Uterus (tissue), 4 donors: ENCODE results near the gene GUCD1. TPM values are rescaled to one million over a fixed set of nuclear protein-coding genes. Genes with fewer than 3 reads are reported as not detected.

Experiments used
- DNase-seq, 2 donors: peaks; one replicate each; pipeline ENCODE4 v3.0.0-alpha.2; 2019 to 2020
- H3K27ac ChIP-seq, 2 donors: fragments of 200-600 bp; sonication (generic); 1 replicate in 1 of 2; 2 replicates in 1 of 2; pipeline ENCODE4 v1.5.1; 2016 to 2018
- H3K27me3 ChIP-seq, 2 donors: fragments of 200-600 bp; sonication (generic); one replicate each; pipeline ENCODE4 v1.5.1; 2018 to 2019; ENCODE audit warnings: control low read depth in 1 of 2
- H3K36me3 ChIP-seq, 2 donors: fragments of 200-600 bp; sonication (generic); one replicate each; pipeline ENCODE4 v1.5.1; 2019; ENCODE audit warnings: control low read depth in 1 of 2
- H3K4me1 ChIP-seq, 2 donors: fragments of 200-600 bp; sonication (generic); one replicate each; pipeline ENCODE4 v1.5.1; 2018 to 2019; ENCODE audit warnings: control low read depth in 1 of 2
- H3K4me3 ChIP-seq, 2 donors: fragments of 200-600 bp; sonication (generic); 1 replicate in 1 of 2; 2 replicates in 1 of 2; pipeline ENCODE4 v1.5.1; 2018 to 2019; ENCODE audit warnings: mild to moderate bottlenecking in 1 of 2
- H3K9me3 ChIP-seq, 2 donors: fragments of 200-600 bp; sonication (generic); one replicate each; pipeline ENCODE4 v1.5.1; 2019; ENCODE audit warnings: control low read depth in 1 of 2
- CTCF ChIP-seq, 4 experiments: fragments of 200-600 bp in 2 of 4; fragments of 450-650 bp in 2 of 4; sonication (generic) in 2 of 4; IDR thresholded peaks; one replicate each; pipeline ENCODE4 v1.5.1; 2016 to 2019; ENCODE audit warnings: antibody characterized with exemption in 4 of 4, mild to moderate bottlenecking in 2 of 4, moderate library complexity in 1 of 4
- POLR2A ChIP-seq, 2 donors: fragments of 450-650 bp; IDR thresholded peaks; one replicate each; pipeline ENCODE4 v1.6.1; 2016; ENCODE audit warnings: antibody characterized with exemption in 2 of 2, mild to moderate bottlenecking in 1 of 2, moderate library complexity in 1 of 2
- intact Hi-C: fragments of 100-400 bp; cut with DNase I; formaldehyde crosslinking; loops from one replicate; pipeline ENCODE4 v1.15.1; 2023; ENCODE audit warnings: low total_unique reads
- total RNA-seq, 4 donors: library from RNA; depleted of rRNA in 3 of 4; stranded (reverse); fragments of >200 nt in 3 of 4; gene quantifications; one replicate each; pipeline versions ENCODE4 v1.1.0 to v1.2.4, GENCODE V29; 2014 to 2023
- donor health status: DM: yes; HTN: yes; CAD: no.

The GUCD1 gene
- total RNA-seq, 4 donors from 2014 or later, result 26.4 to 68.2 (median 44.9) TPM

- H3K27ac ChIP-seq, result no peak overlapping the region
- DNase-seq, result no peak
- no peak overlapping the region for H3K4me3 ChIP-seq
- no peaks in the 10 kb centered on the region for H3K36me3 ChIP-seq
- intact Hi-C loops, result no loop called here
- no peaks in the 10 kb centered on the region for H3K9me3 ChIP-seq
- no peaks in the 10 kb centered on the region for H3K27me3 ChIP-seq
- H3K4me1 ChIP-seq, result no peaks in the 10 kb centered on the region
- TF ChIP-seq POLR2A (IDR thresholded peaks at IDR 0.05) (no peak), CTCF (IDR thresholded peaks at IDR 0.05) (no peak)
Observed at GRCh38 chr22:24590596-24591173, 35.7 kb upstream of the GUCD1 start.

- Histone ChIP-seq H3K9me3 (no peaks in the 10 kb centered on the region), H3K27me3 (no peaks in the 10 kb centered on the region), H3K4me1 (no peaks in the 10 kb centered on the region), H3K4me3 (no peak overlapping the region), H3K36me3 (no peaks in the 10 kb centered on the region), H3K27ac (no peak overlapping the region)
- intact Hi-C loops, result no loop called here
- TF ChIP-seq CTCF (IDR thresholded peaks at IDR 0.05) (no peak), POLR2A (IDR thresholded peaks at IDR 0.05) (no peak)
- no peak for DNase-seq
Observed at GRCh38 chr22:24589518-24590030, 34.6 kb upstream of the GUCD1 start.

- H3K27ac ChIP-seq, result no peak overlapping the region
- TF ChIP-seq CTCF (IDR thresholded peaks at IDR 0.05) (no peak), POLR2A (IDR thresholded peaks at IDR 0.05) (no peak)
- no peaks in the 10 kb centered on the region for H3K27me3 ChIP-seq
- DNase-seq, result no peak
- H3K4me1 ChIP-seq, result no peaks in the 10 kb centered on the region
- intact Hi-C loops, result no loop called here
- no peaks in the 10 kb centered on the region for H3K9me3 ChIP-seq
- H3K36me3 ChIP-seq, result no peaks in the 10 kb centered on the region
- H3K4me3 ChIP-seq, result no peak overlapping the region
Observed at GRCh38 chr22:24588757-24589481, 34.0 kb upstream of the GUCD1 start.

GRCh38 chr22:24588381-24588756 is 33.4 kb upstream of the GUCD1 start:
- no peak for DNase-seq
- TF ChIP-seq CTCF (IDR thresholded peaks at IDR 0.05) (no peak), POLR2A (IDR thresholded peaks at IDR 0.05) (no peak)
- Histone ChIP-seq H3K36me3 (no peaks in the 10 kb centered on the region), H3K27ac (no peak overlapping the region), H3K4me1 (no peaks in the 10 kb centered on the region), H3K27me3 (no peaks in the 10 kb centered on the region), H3K9me3 (no peaks in the 10 kb centered on the region), H3K4me3 (no peak overlapping the region)
- intact Hi-C loops, result no loop called here

- Histone ChIP-seq H3K9me3 (no peaks in the 10 kb centered on the region), H3K36me3 (no peaks in the 10 kb centered on the region), H3K27ac (no peak overlapping the region), H3K4me3 (no peak overlapping the region), H3K4me1 (no peaks in the 10 kb centered on the region), H3K27me3 (no peaks in the 10 kb centered on the region)
- no peak for DNase-seq
- intact Hi-C loops, result no loop called here
- no peak for TF ChIP-seq CTCF (IDR thresholded peaks at IDR 0.05)
- no peak for TF ChIP-seq POLR2A (IDR thresholded peaks at IDR 0.05)
Observed at GRCh38 chr22:24587948-24588347, 33.0 kb upstream of the GUCD1 start.
